ENCODE data around the gene CCDC124.

The CCDC124 gene

DNA sequence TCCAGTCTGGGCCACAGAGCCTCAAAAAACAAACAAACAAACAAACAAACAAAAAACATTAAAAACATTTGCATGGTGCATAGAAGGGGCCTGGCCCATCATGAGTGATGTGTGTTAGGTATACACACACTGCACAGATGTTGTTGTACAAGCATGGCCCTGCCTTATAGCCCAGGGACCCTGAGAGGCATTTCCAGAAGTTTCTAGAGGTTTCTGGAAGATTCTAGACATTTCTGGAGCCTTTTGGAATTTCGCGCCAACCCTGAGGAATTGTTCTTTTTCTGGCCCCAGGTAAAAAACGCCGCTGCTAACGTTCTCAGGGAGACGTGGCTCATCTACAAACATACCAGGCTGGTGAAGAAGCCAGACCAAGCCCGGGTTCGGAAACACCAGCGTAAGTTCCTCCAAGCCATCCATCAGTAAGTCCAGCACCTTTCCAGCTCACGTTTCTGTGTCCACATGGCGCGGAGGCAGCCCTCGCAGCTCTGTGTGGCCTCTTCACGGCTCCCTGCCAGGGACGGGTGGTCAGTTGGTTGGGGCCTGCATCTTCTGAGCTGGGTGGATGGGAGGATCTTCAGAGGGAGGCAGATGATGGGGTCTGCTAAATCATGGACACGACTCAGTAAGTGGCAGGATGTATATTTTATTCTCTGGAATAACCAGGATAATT lies 56.7 kb downstream of the CCDC124 start:
- DNase-seq, result no peak

DNA sequence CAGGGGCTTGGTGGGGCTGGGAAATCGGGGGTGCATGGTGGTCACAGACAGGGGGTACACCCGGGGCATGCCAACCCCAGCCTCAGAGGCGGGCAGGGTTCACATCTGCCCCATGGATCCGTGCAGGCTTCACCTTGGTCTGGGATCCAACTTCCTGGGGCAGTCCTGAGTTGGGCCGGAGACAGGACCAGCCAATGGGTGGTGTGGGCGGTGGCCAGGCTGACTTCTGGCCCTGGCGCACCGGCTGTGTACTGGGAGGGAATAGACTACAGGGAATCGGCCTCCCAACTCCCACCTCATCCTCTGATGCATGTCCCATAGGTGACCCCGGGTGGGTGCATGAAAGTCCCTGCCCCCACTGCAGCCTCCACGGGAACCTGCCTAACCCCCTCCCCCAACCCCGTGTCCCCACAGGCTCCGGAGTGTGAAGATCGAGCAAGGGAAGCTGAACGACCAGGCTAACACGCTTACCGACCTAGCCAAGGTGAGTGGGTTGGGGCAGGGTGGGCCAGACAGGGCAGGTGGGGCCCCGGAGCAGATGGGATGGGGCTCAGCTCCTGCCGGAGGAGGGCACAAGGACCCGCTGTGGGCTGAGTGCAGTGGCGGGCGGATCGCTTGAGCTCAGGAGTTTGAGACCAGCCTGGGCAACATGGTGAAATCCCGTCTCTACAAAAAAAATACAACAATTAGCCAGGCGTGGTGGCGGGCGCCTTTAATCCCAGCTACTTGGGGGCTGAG lies 60.4 kb downstream of the CCDC124 start:
- DNase-seq, result no peak

Measured in effector CD8-positive, alpha-beta T cell (primary cell).